H9 (cell line): Measurements from ENCODE around the gene XRN1. TPM values are rescaled to one million over a fixed set of nuclear protein-coding genes. Genes with fewer than 3 reads are reported as not detected.

ENCODE experiments used
- DNase-seq: peaks from one replicate; pipeline ENCODE4 v3.0.0-alpha.2; 2017
- H2AFZ ChIP-seq: one replicate; pipeline ENCODE4 v1.6.1; 2013; ENCODE audit warnings: mild to moderate bottlenecking, low read length, control low read depth, moderate library complexity
- H2AK5ac ChIP-seq: 2 replicates; pipeline ENCODE4 v1.6.1; 2013; ENCODE audit warnings: low read length, control low read depth, mixed read lengths; ENCODE audit not compliant: insufficient read length
- H2BK120ac ChIP-seq: one replicate; pipeline ENCODE4 v1.6.1; 2013; ENCODE audit warnings: low read depth, mild to moderate bottlenecking, low read length, control low read depth, inconsistent platforms; ENCODE audit not compliant: poor library complexity, severe bottlenecking
- H2BK12ac ChIP-seq: 2 replicates; pipeline ENCODE4 v1.6.1; 2013; ENCODE audit warnings: low read length, control low read depth, mixed read lengths, low read depth; ENCODE audit not compliant: insufficient read length
- H2BK15ac ChIP-seq: 2 replicates; pipeline ENCODE4 v1.6.1; 2013; ENCODE audit warnings: low read depth, low read length, control low read depth
- H2BK20ac ChIP-seq: one replicate; pipeline ENCODE4 v1.6.1; 2013; ENCODE audit warnings: low read depth, mild to moderate bottlenecking, low read length, control low read depth, inconsistent platforms; ENCODE audit not compliant: poor library complexity, severe bottlenecking
- H2BK5ac ChIP-seq: 2 replicates; pipeline ENCODE4 v1.6.1; 2013; ENCODE audit warnings: low read length, control low read depth, mixed read lengths; ENCODE audit not compliant: insufficient read length
- H3K14ac ChIP-seq: 2 replicates; pipeline ENCODE4 v1.6.1; 2013; ENCODE audit warnings: low read length, control low read depth; ENCODE audit not compliant: insufficient read depth
- H3K18ac ChIP-seq: 2 replicates; pipeline ENCODE4 v1.6.1; 2013; ENCODE audit warnings: low read depth, mild to moderate bottlenecking, mixed read lengths, low read length, control low read depth; ENCODE audit not compliant: insufficient read length
- H3K23ac ChIP-seq: 2 replicates; pipeline ENCODE4 v1.6.1; 2013; ENCODE audit warnings: low read length, control low read depth, mixed read lengths, low read depth; ENCODE audit not compliant: insufficient read length
- H3K23me2 ChIP-seq: 2 replicates; pipeline ENCODE4 v1.6.1; 2013; ENCODE audit warnings: low read depth, mild to moderate bottlenecking, mixed read lengths, low read length, control low read depth; ENCODE audit not compliant: insufficient read length, poor library complexity, severe bottlenecking
- H3K27ac ChIP-seq: 2 replicates; pipeline ENCODE4 v1.5.1; 2013; ENCODE audit warnings: low read length, control low read depth, mixed read lengths, low read depth; ENCODE audit not compliant: insufficient read length
- H3K27me3 ChIP-seq: 2 replicates; pipeline ENCODE4 v1.6.1; 2013; ENCODE audit warnings: low read length, control low read depth, inconsistent platforms; ENCODE audit not compliant: insufficient read depth
- H3K4ac ChIP-seq: 2 replicates; pipeline ENCODE4 v1.6.1; 2013; ENCODE audit warnings: low read depth, mild to moderate bottlenecking, control low read depth, inconsistent platforms, low read length, moderate library complexity
- H3K4me1 ChIP-seq: 2 replicates; pipeline ENCODE4 v1.6.1; 2013; ENCODE audit warnings: low read length, control low read depth, inconsistent platforms; ENCODE audit not compliant: insufficient read depth
- H3K4me2 ChIP-seq: 2 replicates; pipeline ENCODE4 v1.6.1; 2013; ENCODE audit warnings: low read length, control low read depth, mixed read lengths; ENCODE audit not compliant: insufficient read length, insufficient read depth
- H3K56ac ChIP-seq: 2 replicates; pipeline ENCODE4 v1.6.1; 2013; ENCODE audit warnings: low read depth, mild to moderate bottlenecking, mixed read lengths, low read length, control low read depth; ENCODE audit not compliant: insufficient read length
- H3K79me1 ChIP-seq: 2 replicates; pipeline ENCODE4 v1.6.1; 2013; ENCODE audit warnings: low read depth, mild to moderate bottlenecking, moderate library complexity, low read length, control low read depth, inconsistent platforms; ENCODE audit not compliant: insufficient read depth, poor library complexity, severe bottlenecking
- H3K79me2 ChIP-seq: 2 replicates; pipeline ENCODE4 v1.6.1; 2013; ENCODE audit warnings: low read length, control low read depth, inconsistent platforms; ENCODE audit not compliant: insufficient read depth
- H3K9ac ChIP-seq: 2 replicates; pipeline ENCODE4 v1.6.1; 2013; ENCODE audit warnings: low read length, control low read depth, mixed read lengths; ENCODE audit not compliant: insufficient read length; ENCODE audit errors: extremely low read depth
- H3K9me3 ChIP-seq: one replicate; pipeline ENCODE4 v1.6.1; 2013; ENCODE audit warnings: low read depth, low read length, inconsistent platforms; ENCODE audit not compliant: control insufficient read depth
- H3T11ph ChIP-seq: one replicate; pipeline ENCODE4 v1.6.1; 2013; ENCODE audit warnings: mild to moderate bottlenecking, low read length, control low read depth, inconsistent platforms
- H4K20me1 ChIP-seq: one replicate; pipeline ENCODE4 v1.6.1; 2013; ENCODE audit not compliant: control insufficient read depth, insufficient read length, insufficient read depth
- H4K5ac ChIP-seq: 2 replicates; pipeline ENCODE4 v1.6.1; 2013; ENCODE audit warnings: low read depth, mild to moderate bottlenecking, mixed read lengths, low read length, control low read depth; ENCODE audit not compliant: insufficient read length
- H4K8ac ChIP-seq: replicated peaks from 2 replicates; pipeline ENCODE4 v1.6.1; 2013; ENCODE audit warnings: low read length, control low read depth, mixed read lengths, low read depth; ENCODE audit not compliant: insufficient read length
- H4K91ac ChIP-seq: 2 replicates; pipeline ENCODE4 v1.6.1; 2013; ENCODE audit warnings: low read depth, mild to moderate bottlenecking, moderate library complexity, mixed read lengths, low read length, control low read depth; ENCODE audit not compliant: insufficient read length
- H3K27ac Mint-ChIP-seq, 3 experiments: 2 replicates in 2 of 3; 3 replicates in 1 of 3; pipeline ENCODE4 v1.8.0; 2020 to 2021; ENCODE audit warnings: mixed read lengths in 3 of 3, mild to moderate bottlenecking in 1 of 3, moderate library complexity in 1 of 3
- H3K27me3 Mint-ChIP-seq: 2 replicates; pipeline ENCODE4 v1.8.0; 2021; ENCODE audit warnings: low read depth, mild to moderate bottlenecking, moderate library complexity, mixed read lengths
- H3K36me3 Mint-ChIP-seq, 3 experiments: 2 replicates in 2 of 3; 3 replicates in 1 of 3; pipeline ENCODE4 v1.8.0; 2020 to 2021; ENCODE audit warnings: low read depth in 3 of 3, mixed read lengths in 3 of 3; ENCODE audit not compliant: insufficient read depth in 1 of 3
- H3K4me1 Mint-ChIP-seq, 2 experiments: 2 replicates each; pipeline ENCODE4 v1.8.0; 2020; ENCODE audit warnings: mixed read lengths in 2 of 2
- H3K4me3 Mint-ChIP-seq, 2 experiments: 2 replicates in 1 of 2; 3 replicates in 1 of 2; pipeline ENCODE4 v1.8.0; 2020 to 2021; ENCODE audit warnings: mild to moderate bottlenecking in 2 of 2, mixed read lengths in 2 of 2, moderate library complexity in 1 of 2
- H3K9me3 Mint-ChIP-seq, 2 experiments: 2 replicates in 1 of 2; 3 replicates in 1 of 2; pipeline ENCODE4 v1.8.0; 2020; ENCODE audit warnings: mild to moderate bottlenecking in 2 of 2, mixed read lengths in 2 of 2, moderate library complexity in 1 of 2
- CTCF ChIP-seq: fragments of 200-600 bp; sonication (generic); conservative IDR thresholded peaks from 3 replicates; pipeline ENCODE4 v1.8.0; 2021; ENCODE audit warnings: antibody characterized with exemption, mild to moderate bottlenecking
- WGBS: extraction: QIAGEN DNeasy Blood & Tissue Kit; methylation state at CpG from one replicate; pipeline ENCODE4 v1.1.7; 2013; ENCODE audit warnings: missing lambda C conversion rate, low lambda C conversion rate, mixed read lengths; ENCODE audit not compliant: insufficient read length; ENCODE audit errors: extremely low coverage; 5-methylcytosine and 5-hydroxymethylcytosine counted together
- total RNA-seq: library from RNA; stranded (reverse); gene quantifications from 2 replicates; pipeline ENCODE4 v1.2.1, GENCODE V29; 2021

The XRN1 gene
- total RNA-seq, 1 experiment from 2014 or later = 15.0 TPM

- H3T11ph ChIP-seq = no peak overlapping the region
- H2BK15ac ChIP-seq = no peak overlapping the region
- TF ChIP-seq CTCF = no peak
- no peak overlapping the region for H3K27ac Mint-ChIP-seq
- no peaks in the 10 kb centered on the region for H4K20me1 ChIP-seq
- H3K79me1 ChIP-seq = no peaks in the 10 kb centered on the region
- no peak overlapping the region for H2AK5ac ChIP-seq
- H2BK12ac ChIP-seq = no peak overlapping the region
- no peak overlapping the region for H3K27ac ChIP-seq
- no peak overlapping the region for H3K9ac ChIP-seq
- WGBS = no CpG with 5 or more reads among the region's 2 CpGs
- no peak overlapping the region for H2BK120ac ChIP-seq
- no peak overlapping the region for H3K14ac ChIP-seq
- no peak overlapping the region for H3K18ac ChIP-seq
- H4K5ac ChIP-seq = no peak overlapping the region
- no peaks in the 10 kb centered on the region for H3K27me3 ChIP-seq
- H3K56ac ChIP-seq = no peak overlapping the region
- H2BK20ac ChIP-seq = no peak overlapping the region
- H3K79me2 ChIP-seq = no peaks in the 10 kb centered on the region
- H3K23ac ChIP-seq = no peak overlapping the region
- no peaks in the 10 kb centered on the region for H3K4me1 ChIP-seq
- H2BK5ac ChIP-seq = no peak overlapping the region
- no peak overlapping the region for H3K4ac ChIP-seq
- no peak overlapping the region for H2AFZ ChIP-seq
- no peak overlapping the region for H3K4me3 Mint-ChIP-seq
- H3K4me1 Mint-ChIP-seq = peaks cover 0 to 3% of the 10 kb centered on the region in 2 experiments; a peak in 1 of 4 replicates
- DNase-seq = no peak
- no peaks in the 10 kb centered on the region for H3K9me3 Mint-ChIP-seq
- no peak overlapping the region for H4K91ac ChIP-seq
- no peak overlapping the region for H4K8ac ChIP-seq
- no peaks in the 10 kb centered on the region for H3K23me2 ChIP-seq
- no peaks in the 10 kb centered on the region for H3K27me3 Mint-ChIP-seq
- H3K4me2 ChIP-seq = no peak overlapping the region
- no peaks in the 10 kb centered on the region for H3K9me3 ChIP-seq
- peaks cover 12 to 35% (median 27%) of the 10 kb centered on the region in 3 experiments; a peak in 5 of 7 replicates for H3K36me3 Mint-ChIP-seq
Measured at GRCh38 chr3:142433110-142433509, 14.7 kb downstream of the XRN1 start.
